Esophagus squamous epithelium (tissue), 4 donors: Measurements from ENCODE around the gene CEND1.

Experiments used
- POLR2A ChIP-seq, 4 donors: fragments of 450-650 bp; IDR thresholded peaks; one replicate each; pipeline ENCODE4 v1.6.1; 2017; ENCODE audit warnings: antibody characterized with exemption in 4 of 4, mild to moderate bottlenecking in 4 of 4, moderate library complexity in 3 of 4
- TF ChIP-seq, protein P1 (sequence below), 6 experiments: fragments of 450-650 bp in 4 of 6; fragments of 200-600 bp in 2 of 6; sonication (generic) in 2 of 6; IDR thresholded peaks; one replicate each; pipeline ENCODE4 v1.5.1; 2016 to 2019; ENCODE audit warnings: antibody characterized with exemption in 6 of 6, mild to moderate bottlenecking in 4 of 6, moderate library complexity in 4 of 6

DNA sequence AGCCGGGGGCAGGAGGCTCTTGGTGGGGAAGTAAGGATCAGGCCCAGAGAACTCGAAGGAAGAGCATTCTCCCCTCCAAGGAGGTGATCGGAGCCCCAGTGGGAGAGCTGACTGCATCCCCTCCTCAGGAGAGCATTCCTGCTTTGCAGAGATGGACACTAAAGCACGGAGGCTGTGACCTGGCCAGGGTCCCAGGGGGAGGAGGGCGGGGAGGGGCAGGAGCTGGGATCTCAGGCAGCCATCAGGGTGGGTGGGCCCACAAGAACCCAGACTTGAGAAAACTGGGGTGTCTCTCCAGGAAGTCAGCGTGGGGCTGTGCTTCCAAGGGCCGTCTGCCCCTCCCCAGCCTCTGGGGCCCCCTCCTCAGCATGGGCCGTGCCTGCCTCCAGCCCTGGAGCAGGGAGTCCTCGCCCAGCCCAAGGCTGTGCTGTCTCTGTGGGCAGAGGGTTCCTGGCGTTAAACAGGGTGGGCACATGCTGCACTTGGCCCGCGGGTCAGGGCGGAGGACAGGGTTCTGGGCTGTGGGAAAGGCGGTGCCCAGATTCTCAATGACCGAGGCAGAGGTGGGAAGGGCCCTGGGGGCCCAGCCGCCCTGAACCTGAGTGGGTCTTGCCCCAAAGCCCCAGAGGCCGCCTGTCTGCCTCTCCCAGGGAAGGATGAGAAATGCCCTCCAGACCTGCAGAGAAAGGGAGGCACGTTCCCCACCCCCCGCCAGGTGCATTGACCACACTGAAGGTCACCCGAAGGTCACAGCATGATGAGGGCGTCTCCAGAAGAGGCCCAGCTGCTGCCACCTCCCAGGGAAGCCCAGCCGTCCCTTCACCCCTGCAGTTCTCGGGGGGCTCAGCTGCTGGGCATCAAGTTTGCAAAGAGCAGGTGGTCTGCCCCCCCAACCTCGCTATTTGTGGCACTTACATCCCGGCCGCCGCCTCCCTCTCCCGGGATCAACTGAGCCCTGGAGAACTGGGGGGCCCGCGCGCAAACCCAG, 643 bp downstream of the CEND1 start:
- TF ChIP-seq, protein P1, sequence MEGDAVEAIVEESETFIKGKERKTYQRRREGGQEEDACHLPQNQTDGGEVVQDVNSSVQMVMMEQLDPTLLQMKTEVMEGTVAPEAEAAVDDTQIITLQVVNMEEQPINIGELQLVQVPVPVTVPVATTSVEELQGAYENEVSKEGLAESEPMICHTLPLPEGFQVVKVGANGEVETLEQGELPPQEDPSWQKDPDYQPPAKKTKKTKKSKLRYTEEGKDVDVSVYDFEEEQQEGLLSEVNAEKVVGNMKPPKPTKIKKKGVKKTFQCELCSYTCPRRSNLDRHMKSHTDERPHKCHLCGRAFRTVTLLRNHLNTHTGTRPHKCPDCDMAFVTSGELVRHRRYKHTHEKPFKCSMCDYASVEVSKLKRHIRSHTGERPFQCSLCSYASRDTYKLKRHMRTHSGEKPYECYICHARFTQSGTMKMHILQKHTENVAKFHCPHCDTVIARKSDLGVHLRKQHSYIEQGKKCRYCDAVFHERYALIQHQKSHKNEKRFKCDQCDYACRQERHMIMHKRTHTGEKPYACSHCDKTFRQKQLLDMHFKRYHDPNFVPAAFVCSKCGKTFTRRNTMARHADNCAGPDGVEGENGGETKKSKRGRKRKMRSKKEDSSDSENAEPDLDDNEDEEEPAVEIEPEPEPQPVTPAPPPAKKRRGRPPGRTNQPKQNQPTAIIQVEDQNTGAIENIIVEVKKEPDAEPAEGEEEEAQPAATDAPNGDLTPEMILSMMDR (IDR thresholded peaks at IDR 0.05): no peak
- TF ChIP-seq POLR2A (IDR thresholded peaks at IDR 0.05): no peak
